ENCODE results near the gene IRS2. TPM values are rescaled to one million over a fixed set of nuclear protein-coding genes. Genes with fewer than 3 reads are reported as not detected.

IRS2 gene
- total and polyA plus RNA-seq, 2 donors (not counting 3 experiments of a cell fraction or from before 2014, with no cell fraction given), result 1.6 to 4.4 TPM

GRCh38 chr13:109737606-109738005, 48.8 kb downstream of the IRS2 start:
- dilution Hi-C loops (cut with MboI; ENCODE audit: extremely low pct_ligation_motif_present, low sequenced_read_pairs), result no loop called here
- Histone ChIP-seq H2AFZ (ENCODE audit: low read depth, low read length) (no peak overlapping the region), H3K9me1 (replicated peaks; ENCODE audit: control insufficient read depth, extremely low read depth, insufficient read depth, low read length) (no peaks in the 10 kb centered on the region), H3K27me3 (ENCODE audit: control insufficient read depth in 2 of 2, insufficient read depth in 2 of 2, low read length in 2 of 2) (no peaks in the 10 kb centered on the region), H3K4me2 (ENCODE audit: insufficient read depth, low read length) (no peak overlapping the region), H3K79me2 (ENCODE audit: control insufficient read depth, insufficient read depth, low read length) (no peaks in the 10 kb centered on the region), H3K9ac (replicated peaks; ENCODE audit: extremely low read depth, insufficient read depth, low read length) (no peak overlapping the region), H4K20me1 (replicated peaks; ENCODE audit: control insufficient read depth, extremely low read depth, insufficient read depth, low read length) (no peaks in the 10 kb centered on the region), H3K36me3 (ENCODE audit: control insufficient read depth in 2 of 2, extremely low read depth in 1 of 2, insufficient read depth in 2 of 2, low read length in 2 of 2) (no peaks in the 10 kb centered on the region), H3K9me3 (replicated peaks; ENCODE audit: control insufficient read depth, insufficient read depth, low read length) (no peaks in the 10 kb centered on the region), H3K4me1 (ENCODE audit: control insufficient read depth, extremely low read depth, insufficient read depth, low read length) (no peaks in the 10 kb centered on the region), H3K27ac (ENCODE audit: insufficient read depth, low read depth, low read length) (no peak overlapping the region), H3K4me3 (replicated peaks in 1 of 3; ENCODE audit: insufficient read depth in 1 of 3, low read depth in 1 of 3, low read length in 3 of 3) (no peak overlapping the region)
- POLR2A ChIA-PET, result no interaction called here
- CTCF ChIA-PET, result no interaction called here
- no peak for FAIRE-seq
- DNase-seq (ENCODE audit: low read depth, low spot score), result no peak
- intact Hi-C loops (cut with micrococcal nuclease), result no loop called here
- BruUV-seq (replicated peaks), result no TSS peak
- TF ChIP-seq POLR2A (IDR thresholded peaks at IDR 0.05; ENCODE audit: low read depth, low read length) (no peak), MYC (IDR thresholded peaks at IDR 0.05; ENCODE audit: low read depth, low read length) (no peak), FOS (IDR thresholded peaks at IDR 0.05; ENCODE audit: borderline replicate concordance, insufficient read depth, low read length) (no peak), CTCF (IDR thresholded peaks at IDR 0.05; ENCODE audit: extremely low read depth in 1 of 2, insufficient read depth in 1 of 2, low read depth in 1 of 2, low read length in 2 of 2) (no peak), EZH2 (IDR thresholded peaks at IDR 0.05; ENCODE audit: borderline replicate concordance, low read depth, low read length, severe bottlenecking) (no peak), JUN (IDR thresholded peaks at IDR 0.05; ENCODE audit: borderline replicate concordance, insufficient read depth, insufficient read length, low read depth) (no peak)
- TF ChIP-seq, protein P1, sequence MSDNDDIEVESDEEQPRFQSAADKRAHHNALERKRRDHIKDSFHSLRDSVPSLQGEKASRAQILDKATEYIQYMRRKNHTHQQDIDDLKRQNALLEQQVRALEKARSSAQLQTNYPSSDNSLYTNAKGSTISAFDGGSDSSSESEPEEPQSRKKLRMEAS (IDR thresholded peaks at IDR 0.05; ENCODE audit: insufficient read depth, insufficient read length), result no peak
